Stimulated activated CD4-positive, alpha-beta T cell treated with anti-CD3 and anti-CD28 coated beads, Interleukin-15, amount 100 ng/mL, for 24 hours (primary cell): ENCODE results near the gene MRE11.
"Not testable (repeated sequence)": the region's sequence is repeated elsewhere in the genome, so short reads cannot be mapped to it uniquely, and the experiment has no call there.

Source experiments
- DNase-seq: peaks from one replicate; pipeline ENCODE4 v3.0.0-alpha.2; 2020

MRE11 gene

DNA sequence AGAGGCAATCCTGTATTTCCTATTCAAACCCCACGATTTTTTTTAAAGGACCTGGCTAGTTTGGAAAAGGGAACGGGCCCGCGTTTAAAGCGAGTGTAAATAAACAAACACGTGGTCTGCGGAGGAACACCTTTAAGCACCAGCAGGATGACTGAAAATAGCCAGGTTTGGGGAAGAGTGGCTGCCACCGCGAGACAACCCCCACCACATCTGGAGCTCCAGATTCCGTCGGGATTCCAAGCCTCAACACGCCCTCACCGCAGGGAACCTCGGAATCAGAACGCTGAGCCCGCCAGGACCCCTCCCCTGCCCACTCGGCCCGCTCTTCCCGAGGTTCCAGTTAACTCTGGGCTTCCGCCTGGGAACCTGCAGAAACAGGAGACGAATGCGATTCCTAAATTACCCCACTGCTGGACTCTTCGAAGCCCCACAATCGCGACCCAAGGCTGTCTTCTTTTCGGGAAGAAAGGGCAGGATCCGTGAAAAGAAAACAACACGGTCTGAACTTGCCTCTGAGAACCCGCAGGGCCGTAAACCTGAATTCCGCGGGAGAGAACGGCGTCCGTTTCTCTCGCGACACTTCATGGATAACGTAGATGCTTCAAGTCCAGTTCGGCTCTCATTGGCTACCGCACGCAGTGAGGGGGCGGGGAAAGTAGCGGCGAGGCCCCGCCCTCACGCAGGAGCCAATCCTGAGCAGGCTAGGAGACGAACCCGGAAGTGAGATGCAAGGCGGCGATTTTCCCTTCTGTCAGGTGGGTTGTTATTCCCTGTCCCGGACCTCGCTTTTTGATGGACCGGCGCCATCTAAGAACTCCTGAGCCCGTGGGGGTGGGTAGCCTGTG lies at the start of gene MRE11, which contains the start of gene ANKRD49:
Gene MRE11, minus strand, starts transcription at position 564 of the 845 bp plus-strand sequence. CDS start 1,043 bp downstream, outside the sequence.
Gene ANKRD49, plus strand, starts transcription at position 704 of the 845 bp plus-strand sequence. CDS start 2,710 bp downstream, outside the sequence.
- peak; percentile 95 for DNase-seq

- DNase-seq: no peak
Observed at GRCh38 chr11:94539420-94539819, 45.8 kb upstream of the MRE11 start.

DNA sequence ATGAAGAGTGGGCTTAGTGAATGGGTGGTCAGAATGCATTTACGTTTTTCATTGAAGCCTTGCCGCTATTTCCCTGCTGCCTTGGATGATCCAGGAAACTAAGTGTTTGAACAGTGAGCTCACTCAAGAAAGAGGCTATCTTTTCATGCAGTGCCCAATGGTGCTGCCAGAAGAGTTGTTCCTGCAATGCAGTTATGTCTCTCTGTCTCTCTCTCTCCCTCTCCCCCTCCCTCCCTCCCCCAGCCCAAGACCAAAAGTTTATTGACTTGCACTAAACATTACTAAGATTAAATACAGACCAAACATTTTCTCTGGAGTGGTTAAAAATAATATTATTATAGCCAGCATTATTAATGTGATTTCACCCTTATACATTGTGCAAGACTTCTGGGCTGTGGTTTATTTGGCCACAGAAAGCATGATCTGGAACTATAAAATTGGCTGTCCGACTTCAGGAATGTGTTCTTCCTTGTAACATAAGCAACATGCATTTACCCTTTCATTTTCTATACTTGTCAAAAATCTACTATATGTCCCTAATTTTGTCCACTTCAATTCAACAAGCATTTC lies 43.5 kb upstream of the MRE11 start:
- no peak for DNase-seq

DNA sequence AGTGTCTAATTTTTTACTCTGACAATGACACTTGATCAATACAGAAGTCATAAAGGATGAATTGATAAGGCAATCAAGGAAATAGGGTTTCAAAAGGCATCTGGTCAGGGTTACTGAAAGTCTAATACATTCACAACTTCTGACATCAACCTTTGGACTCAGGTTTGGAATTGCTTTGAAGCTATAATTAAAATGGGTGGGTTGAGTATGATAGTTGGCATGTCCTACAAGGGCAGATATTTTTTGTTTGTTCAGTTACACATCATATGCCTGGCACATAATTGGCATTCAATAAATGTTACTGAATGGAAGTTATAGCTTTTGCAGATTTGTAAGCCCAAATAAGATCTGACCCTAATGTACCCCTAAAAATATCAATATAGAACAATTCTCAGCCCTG lies 42.7 kb upstream of the MRE11 start:
- DNase-seq: no peak

DNA sequence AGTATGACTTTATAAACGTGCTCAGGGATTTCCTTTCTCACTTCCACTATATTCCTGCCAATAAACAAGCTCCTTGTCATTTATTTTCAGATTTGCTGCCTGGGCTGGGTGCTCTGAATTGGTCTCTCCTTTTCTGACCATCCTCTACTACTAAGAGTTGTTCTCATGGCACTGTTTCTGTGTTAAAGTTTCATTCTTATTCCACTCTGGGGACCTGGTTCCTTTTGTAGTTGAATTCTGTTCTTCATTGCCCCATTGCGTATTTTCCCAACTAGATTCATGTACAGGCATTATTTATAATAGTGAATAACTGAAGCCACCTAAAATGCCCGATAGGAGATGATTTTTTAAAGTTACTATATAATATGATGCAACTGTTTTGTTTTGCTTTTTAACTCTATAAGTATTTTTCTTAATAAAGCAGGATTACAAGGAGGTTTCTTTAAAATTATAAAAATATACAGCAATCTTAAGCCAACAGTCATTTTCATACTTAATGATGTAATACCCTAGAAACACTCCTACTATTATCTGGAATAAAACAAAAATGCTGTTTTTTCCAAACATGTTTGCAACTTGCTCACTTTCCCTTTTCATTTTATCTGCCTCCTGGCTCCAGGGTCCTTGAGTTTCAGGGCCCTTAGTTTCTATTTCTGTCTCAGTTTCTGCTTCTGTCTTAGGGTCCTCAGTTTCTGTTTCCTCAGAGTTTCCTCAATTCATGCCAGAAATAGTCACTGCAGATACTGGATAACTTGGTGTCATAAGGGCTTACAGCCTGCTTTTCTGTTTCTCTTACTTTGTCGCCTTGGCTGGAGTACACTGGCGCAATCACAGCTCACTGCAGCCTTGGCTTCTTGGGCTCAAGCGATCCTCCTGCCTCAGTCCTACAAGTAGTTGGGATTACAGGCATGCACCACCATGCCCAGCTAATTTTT lies 40.3 kb upstream of the MRE11 start:
- DNase-seq: no peak

GRCh38 chr11:94533206-94533605 lies 39.6 kb upstream of the MRE11 start:
- DNase-seq: no peak

- no peak for DNase-seq
Observed at GRCh38 chr11:94532211-94532610, 38.6 kb upstream of the MRE11 start.

DNA sequence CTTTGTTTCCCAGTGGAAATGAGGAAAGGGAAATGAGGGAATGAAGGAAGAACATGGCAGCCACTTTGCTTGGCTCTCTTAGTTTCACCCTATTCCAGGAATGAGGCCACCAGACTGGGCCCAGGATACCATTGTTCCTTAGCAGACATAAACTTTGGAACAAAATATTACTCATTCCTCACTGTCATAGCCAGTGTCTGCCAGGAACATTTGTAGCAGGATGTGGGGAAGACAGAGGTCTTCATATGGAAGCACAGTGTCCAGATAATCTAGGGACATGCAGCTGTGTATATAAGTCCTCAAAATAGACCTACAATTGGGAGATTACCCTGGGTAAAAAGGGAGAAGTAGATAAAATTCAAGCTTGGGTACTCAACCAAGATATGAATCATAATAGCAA lies 34.9 kb upstream of the MRE11 start:
- DNase-seq: no peak

- no peak for DNase-seq
Observed at GRCh38 chr11:94526645-94527438, 33.2 kb upstream of the MRE11 start.

DNA sequence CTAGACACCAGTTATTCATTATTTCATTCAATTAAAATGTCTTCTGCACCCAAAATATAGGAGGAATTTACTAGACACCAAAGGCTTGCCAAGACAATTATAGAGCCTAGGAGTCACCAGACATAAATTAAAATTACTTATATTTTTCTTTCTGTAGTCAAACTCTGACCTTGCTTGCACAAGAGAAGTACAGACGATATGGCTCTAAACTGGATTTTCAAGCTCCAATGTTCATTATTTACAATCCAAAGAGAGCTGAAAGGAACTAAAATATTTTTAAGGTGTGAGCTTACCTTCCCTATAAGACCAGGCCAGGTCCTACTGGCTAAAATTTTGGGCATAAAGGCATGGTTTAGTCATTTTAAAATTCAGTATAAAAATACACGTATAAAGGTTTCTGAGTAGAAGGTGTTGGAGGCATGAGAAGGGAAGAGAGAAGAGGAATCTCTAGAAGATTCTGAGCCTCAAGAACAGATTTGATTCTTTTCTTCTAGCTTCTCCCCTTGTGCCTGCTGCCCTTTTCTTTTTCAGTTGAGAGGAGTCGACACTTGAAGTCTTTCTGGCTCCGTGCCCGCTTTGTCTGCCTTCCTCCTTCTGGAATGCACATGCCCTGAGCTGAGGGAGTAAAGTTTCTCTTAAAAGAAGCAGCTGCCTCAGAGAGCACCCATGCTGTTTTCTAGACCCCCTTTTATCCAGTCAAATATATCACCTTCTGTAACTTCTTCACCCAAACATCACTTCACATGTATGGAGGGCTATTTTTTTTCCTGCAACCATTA lies 32.1 kb upstream of the MRE11 start:
- no peak for DNase-seq

- no peak for DNase-seq
Observed at GRCh38 chr11:94524341-94524740, 30.7 kb upstream of the MRE11 start.

DNA sequence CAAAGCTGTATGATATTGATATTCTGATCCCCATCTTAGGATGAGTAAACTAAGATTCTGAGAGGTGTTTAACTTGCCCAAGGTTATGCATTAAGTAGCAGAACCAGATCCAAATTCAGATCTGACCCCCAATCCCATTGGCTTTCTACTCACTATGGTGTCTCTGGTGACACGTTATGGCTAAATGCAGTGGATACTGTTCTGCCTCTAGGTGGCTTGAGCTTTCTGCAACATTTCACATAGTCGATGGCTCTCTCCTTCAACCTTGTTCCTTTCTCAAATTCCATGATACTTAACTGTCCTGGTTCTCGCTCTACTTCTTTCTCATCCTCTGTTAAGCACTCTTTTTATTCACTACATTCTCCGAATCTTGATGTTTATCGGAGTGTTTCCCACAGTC lies 28.0 kb upstream of the MRE11 start:
- DNase-seq: no peak

DNA sequence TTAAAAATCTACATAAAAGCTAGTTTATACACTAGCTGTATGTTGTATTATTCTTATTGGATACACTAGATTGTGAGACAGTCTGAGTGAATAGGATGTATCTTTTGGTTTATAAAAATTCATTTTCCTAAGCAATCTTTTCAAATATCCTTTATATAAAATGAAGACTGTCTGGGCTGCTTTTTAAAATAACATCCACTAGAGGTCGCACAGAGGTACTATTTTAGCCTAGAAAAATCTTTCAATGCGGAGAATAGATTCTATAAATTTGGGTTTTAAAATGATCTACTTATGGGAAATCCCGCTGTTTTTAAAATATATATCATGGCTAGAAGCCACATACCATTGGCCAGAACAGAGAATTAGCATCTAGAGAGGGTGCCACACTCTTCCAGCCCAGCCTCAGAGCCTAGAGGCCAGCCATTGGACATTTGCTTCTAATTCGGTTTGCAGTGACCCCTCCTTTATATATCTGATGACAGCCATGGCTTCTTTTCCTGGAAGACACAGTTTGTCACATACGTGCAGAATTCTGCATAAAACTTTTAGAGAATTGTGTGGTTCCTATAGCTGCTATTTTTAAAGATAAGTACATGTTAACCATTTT lies 25.9 kb upstream of the MRE11 start:
- DNase-seq: no peak

- DNase-seq: no peak
Observed at GRCh38 chr11:94518300-94518699, 24.7 kb upstream of the MRE11 start.

DNA sequence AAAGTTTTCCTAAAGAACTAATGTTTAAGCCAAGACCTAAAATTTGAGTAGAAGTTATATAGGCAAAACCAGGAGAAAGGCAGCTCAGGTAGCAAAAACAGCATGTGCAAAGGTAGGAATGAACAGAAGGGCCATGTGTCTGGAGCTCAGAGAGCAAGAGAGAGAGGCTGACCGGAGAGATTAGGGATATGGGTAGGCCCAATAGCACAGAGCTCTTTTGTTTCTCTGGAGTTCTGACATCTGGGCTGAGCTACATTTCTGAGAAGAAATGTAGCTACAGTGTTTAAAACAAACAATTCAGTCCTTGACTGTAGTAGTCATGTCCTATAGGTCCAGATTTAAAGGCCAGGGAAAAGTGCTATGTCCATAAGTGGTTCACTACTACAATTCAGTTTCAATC lies 23.1 kb upstream of the MRE11 start:
- DNase-seq: no peak

GRCh38 chr11:94515398-94515797 lies 21.8 kb upstream of the MRE11 start:
- no peak for DNase-seq

- no peak for DNase-seq
Observed at GRCh38 chr11:94513091-94513490, 19.4 kb upstream of the MRE11 start.

GRCh38 chr11:94511932-94512781 lies 18.5 kb upstream of the MRE11 start, which contains the start of gene C11orf97:
Gene C11orf97 (plus strand): TSS chr11:94512461. CDS start chr11:94512529, 68 bp downstream.
- DNase-seq: peak; percentile 69

GRCh38 chr11:94507485-94507884 lies 13.8 kb upstream of the MRE11 start:
- no peak for DNase-seq

- DNase-seq: not testable (repeated sequence)
Observed at GRCh38 chr11:94506513-94506912, 12.9 kb upstream of the MRE11 start.
